ENCODE measurements around the gene TUBA4A.
"Not testable (repeated sequence)": the region's sequence is repeated elsewhere in the genome, so short reads cannot be mapped to it uniquely, and the experiment has no call there.

TUBA4A gene

DNA sequence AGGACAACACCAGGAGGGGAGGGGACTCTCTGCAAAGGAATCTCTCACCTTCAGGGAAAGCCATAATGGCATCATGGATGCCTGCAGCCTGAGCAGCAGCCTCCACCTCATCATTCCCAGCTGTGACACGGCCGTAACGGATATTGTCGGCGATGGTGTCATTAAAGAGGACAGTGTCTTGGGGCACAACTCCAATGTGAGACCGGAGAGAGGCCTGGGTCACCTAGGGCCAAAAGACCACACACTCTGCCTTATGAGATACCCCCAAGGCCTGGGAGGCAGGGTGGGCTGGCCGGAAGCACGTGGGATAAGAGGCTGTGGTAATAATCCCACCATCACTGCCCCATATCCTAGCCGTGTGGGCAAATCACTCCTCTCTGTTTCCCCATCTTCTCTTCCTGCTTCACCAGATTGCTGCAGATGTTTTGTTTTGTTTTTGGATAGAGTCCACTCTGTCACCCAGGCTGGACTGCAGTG is 42.8 kb downstream of the TUBA4A start:
- no peak for DNase-seq (ENCODE audit: low spot score)

DNA sequence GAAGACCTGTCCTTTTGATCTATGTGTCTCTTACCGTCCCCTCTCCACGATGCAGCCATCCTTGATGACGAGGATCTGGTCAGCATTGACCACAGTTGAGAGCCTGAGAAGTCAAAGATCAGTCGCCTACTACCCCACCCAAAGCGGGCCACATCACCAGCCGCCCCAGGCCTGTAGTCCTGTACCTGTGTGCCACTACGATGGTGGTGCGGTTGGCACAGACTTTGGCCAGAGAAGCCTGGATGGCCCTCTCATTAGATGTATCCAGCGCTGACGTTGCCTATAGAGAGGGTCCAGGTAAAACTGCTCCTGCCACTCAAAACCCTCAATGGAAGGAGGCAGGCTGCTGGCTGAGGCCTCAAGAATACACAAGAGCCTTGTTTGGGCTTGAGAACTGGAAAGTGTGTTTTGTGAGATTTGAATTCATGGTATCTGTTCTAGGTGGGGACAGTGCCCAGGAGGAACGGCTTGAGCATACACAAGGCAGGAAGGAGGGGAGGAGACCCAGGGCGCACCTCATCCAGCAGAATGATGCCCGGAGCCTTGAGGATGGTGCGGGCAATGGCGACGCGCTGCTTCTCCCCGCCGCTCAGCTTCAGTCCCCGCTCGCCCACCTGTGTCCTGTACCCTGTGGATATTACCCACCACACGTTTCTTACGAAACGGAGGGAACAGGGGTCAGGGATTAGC is 43.4 kb downstream of the TUBA4A start:
- no peak for DNase-seq (ENCODE audit: low spot score)

DNA sequence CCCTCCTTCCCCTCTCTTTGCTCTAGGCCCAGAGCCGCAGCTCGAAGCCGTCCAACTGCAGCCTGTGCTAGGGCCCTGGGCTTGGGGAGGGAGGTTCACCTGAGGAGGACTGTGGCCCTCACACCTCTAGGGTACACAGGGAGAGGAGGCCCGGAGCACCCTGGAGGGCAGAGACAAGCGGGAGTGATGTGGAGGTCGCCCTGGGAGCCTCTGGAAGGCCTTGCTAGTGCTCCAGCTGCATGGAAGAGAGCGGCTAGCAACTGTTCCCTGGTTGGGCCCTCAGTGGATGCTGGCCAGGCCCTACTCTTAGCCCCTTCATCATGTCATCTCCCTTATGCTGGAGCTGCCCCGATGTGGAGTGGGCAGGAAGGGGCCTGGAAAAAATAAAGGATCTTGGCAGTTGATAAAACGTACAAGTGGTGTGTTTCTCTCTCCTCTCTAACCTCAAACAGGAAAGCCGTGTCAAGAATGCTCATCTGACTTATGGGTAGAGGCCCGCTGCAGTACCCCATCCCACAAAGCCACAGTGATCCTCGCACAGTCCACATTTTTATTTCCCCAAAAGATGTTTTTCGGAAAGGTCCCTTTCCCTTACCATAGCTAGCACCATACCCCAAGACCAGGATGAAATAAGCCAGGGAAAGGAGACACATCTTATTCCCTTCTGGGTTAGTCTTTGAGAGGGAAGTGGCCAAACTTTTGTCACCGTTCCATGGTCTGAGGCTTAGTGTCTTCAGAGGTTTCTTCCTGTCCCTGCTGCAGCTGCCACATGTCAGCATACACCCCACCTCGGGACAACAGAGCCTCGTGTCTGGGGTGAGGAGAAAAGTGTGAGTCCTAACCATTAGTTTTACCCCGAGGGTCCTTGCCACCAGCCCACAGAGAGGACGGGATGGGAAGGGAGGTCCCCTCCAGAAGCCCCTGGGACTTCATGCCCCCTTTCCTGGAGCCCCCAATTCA is 44.2 kb downstream of the TUBA4A start:
- no peak for DNase-seq (ENCODE audit: low spot score)

DNA sequence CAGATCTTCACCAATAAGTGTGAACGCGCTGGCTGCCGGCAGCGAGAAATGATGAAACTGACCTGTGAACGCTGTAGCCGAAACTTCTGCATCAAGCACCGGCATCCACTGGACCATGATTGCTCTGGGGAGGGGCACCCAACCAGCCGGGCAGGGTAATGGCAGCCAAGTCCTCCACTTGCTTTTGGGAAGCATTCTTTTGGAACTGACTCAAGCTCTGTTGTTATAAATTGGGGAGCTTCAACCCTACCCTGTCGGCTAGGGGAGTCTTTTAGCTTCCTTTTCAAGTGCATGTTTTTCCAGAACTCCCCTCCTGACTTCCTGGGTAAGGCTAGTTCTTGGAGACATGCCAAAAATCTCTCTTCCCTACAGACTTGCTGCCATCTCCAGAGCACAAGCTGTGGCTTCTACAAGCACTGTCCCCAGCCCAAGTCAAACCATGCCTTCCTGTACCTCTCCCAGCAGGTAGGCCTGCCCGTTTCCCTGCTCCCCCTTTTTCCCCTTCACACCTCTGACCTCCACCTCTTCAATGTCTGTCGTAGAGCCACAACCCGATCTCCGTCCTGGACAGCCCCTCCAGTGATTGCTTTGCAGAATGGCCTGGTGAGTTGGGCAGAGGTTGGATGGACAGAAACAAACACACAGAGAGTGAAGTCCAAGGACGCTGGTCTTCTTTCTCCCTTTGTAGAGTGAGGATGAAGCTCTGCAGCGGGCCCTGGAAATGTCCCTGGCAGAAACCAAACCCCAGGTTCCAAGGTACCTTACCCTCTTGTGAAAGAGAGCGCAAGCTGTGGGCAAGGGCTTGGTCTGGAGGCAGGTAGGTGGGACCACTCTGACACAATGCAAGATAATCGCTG is 45.6 kb downstream of the TUBA4A start:
- DNase-seq (ENCODE audit: low spot score) = no peak

DNA sequence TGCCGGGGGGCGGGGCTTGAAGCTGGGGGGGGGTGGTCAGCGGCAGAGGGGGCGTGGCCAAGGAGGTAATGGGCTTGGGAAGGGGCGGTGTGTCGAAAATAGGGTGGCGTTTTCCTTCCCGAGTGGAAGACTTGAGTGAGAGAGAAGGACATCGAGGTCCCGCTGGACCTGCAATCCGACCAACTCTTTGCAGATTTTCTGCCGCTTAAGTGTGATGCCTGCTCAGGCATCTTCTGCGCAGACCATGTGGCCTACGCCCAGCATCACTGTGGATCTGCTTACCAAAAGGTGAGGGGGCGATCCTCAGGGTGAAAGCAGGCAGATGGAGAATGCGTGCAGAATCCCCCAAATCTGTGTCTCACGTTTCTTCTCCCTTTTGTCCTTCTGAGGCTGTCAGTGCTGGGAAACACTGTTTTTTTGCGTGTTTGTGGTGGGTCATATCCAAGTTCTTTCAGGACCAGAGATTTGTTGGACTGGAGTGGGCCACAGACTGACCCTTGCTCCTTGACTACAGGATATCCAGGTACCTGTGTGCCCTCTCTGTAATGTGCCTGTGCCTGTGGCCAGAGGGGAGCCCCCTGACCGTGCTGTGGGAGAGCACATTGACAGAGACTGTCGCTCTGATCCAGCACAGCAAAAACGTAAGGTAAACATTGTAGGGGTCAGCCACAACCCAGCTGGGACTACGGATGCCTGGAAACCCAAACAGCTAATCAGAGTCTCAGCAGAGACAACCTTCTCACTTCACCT is 46.4 kb downstream of the TUBA4A start:
- DNase-seq (ENCODE audit: low spot score) = no peak

DNA sequence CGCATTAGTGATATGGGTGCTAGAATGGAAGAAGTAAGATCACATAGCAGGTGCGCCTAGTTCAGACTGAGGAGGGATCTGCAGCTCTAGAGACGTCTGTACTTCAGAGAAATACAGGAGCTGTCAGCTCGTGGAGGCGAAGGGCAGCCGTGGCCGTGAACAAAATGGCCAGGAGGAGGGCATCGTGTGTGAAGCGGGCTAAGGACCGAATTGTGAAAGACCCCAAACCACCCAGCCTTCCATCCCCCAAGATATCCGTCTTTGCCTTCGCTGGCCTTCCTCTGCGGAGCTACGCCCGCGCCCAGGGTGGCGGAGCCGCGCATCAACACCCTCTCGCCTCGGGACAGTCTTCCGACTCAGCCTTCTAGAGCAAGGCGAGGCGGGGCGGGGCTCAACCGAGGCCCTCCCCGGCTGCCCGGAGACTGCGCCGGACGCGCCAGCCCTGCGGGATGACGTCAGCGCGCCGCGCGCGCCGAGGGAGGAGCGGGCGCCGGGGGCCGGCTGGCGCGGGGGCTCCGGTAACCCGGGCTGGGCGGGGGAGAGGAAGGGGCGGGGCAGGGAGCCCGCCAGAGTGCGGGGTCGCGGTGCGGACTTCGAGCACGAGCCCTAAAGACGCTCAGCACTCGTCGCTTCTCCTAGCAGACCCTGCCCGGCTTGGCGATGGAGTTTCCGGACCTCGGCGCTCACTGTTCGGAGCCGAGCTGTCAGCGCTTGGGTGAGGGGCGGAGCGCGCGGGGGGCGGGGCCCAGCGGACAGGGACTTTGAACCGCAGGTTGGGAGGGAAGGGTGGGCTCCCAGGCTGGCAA is 47.2 kb downstream of the TUBA4A start, which contains the start of gene ZFAND2B:
ZFAND2B (plus strand) TSS at position 455 of the 806 bp plus-strand sequence; CDS start at position 661, 206 bp downstream.
- peak; percentile 96 for DNase-seq (ENCODE audit: low spot score)

DNA sequence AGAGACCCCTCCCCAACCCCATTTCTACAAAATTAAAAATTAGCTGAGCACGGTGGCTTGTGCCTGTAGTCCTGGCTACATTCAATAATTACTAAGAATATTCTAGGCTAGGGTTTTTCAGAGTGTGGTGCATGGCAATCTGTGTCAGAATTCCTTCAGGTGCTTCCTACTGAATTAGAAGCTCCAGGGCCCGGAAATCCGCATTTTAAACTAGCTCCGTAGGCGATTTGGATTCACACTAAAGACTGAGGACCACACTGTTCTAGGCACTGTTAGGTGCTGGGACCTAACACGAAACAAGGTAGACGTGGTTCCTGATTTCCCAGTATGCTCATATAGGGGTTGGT is 47.8 kb downstream of the TUBA4A start:
- no peak for DNase-seq (ENCODE audit: low spot score)

DNA sequence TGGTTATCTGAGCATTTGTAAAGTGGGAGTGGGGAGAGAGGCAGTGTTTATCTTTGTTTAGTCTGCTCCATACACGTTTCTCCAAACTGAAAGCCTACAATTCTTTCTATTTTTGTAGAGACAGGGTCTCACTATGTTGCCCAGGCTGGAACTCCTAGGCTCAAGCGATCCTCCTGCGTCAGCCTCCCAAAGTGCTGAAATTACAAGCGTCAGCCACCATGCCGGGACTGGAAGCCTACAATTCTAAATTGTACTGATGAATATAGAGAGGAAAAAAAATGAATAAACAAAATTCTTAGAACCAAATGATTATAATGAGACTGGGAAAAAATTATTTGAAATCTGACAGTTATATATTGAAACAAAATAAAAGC is 48.6 kb downstream of the TUBA4A start:
- no peak for DNase-seq (ENCODE audit: low spot score)

DNA sequence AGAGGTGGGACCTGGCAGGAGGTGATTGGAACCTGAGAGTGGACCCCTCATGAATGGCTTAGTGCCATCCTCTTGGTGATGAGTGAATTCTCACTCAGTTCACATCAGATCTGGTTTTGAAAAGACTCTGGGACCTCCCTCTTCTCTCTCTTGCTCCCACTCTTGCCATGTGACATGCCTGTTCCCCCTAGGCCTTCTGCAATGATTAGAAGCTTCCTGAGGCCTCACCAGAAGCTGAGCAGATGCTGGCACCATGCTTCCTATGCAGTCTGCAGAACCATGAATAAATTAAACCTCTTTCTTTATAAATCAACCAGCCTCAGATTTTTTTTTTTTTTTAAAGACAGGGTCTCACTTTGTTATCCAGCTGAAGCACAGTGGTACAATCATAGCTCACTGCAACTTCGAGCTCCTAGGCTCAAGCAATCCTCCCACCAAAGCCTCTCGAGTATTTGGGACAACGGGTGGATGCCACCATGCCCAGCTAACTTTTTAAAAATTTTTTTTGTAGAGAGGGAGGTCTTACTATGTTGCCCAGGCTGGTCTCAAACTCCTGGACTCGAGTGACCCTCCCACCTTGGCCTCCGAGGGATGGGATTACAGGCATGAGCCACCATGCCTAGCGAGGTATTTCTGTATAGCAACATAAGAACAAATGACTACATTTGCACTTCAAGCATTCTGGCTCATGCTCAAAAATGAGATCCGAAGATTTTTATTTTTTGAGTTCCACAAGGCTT is 49.1 kb downstream of the TUBA4A start:
- DNase-seq (ENCODE audit: low spot score) = no peak

DNA sequence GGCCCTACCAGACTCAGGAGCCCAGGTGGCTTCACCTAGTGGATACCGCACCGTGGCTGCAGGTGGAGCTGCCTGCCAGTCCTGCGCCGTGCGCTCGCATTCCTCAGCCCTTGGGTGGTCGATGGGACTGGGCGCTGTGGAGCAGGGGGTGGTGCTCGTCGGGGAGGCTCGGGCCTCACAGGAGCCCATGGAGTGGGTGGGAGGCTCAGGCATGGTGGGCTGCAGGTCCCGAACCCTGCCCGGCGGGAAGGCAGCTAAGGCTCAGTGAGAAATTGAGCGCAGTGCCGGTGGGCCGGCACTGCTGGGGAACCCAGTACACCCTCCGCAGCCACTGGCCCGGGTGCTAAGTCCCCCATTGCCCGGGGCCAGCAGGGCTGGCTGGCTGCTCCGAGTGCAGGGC is 52.4 kb downstream of the TUBA4A start:
- DNase-seq (ENCODE audit: low spot score) = not testable (repeated sequence)

DNA sequence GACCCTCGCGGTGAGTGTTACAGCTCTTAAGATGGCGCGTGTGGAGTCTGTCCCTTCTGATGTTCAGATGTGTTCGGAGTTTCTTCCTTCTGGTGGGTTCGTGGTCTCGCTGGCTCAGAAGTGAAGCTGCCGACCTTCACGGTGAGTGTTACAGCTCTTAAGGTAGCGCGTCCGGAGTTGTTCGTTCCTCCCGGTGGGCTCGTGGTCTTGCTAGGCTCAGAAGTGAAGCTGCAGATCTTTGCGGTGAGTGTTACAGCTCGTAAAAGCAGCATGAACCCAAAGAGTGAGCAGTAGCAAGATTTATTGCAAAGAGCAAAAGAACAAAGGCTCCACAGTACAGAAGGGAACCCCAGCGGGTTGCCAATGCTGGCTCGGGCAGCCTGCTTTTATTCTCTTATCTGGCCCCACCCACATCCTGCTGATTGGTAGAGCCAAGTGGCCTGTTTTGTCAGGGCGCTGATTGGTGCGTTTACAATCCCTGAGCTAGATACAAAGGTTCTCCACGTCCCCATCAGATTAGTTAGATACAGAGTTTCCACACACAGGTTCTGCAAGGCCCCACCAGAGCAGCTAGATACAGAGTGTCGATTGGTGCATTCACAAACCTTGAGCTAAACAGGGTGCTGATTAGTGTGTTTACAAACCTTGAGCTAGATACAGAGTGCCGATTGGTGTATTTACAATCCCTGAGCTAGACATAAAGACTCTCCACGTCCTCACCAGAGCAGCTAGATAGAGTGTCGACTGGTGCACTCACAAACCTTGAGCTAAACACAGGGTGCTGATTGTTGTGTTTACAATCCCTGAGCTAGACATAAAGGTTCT is 53.0 kb downstream of the TUBA4A start:
- DNase-seq (ENCODE audit: low spot score) = not testable (repeated sequence)

Measured in NAMALWA (cell line).